ENCODE data around the gene HEY2. TPM values are rescaled to one million over a fixed set of nuclear protein-coding genes. Genes with fewer than 3 reads are reported as not detected.

The HEY2 gene
- total and polyA plus RNA-seq, 8 donors, result 1.3 to 2.9 (median 1.9) TPM

- ATAC-seq, result no peak
- no peak for FAIRE-seq
- Histone ChIP-seq H3K4me1 (peaks cover 5 to 31% (median 19%) of the 10 kb centered on the region in 3 donors), H3K27ac (no peak overlapping the region), H3K27me3 (no peaks in the 10 kb centered on the region), H3K4me3 (no peak overlapping the region), H3K9me3 (no peaks in the 10 kb centered on the region), H3K36me3 (no peaks in the 10 kb centered on the region)
- no peak for DNase-seq
- no peak for TF ChIP-seq CTCF (IDR thresholded peaks at IDR 0.05)
- 77 to 90% methylated on average over 3 of the region's 3 CpGs for WGBS, 2 donors
- intact Hi-C loops (cut with DNase I), result no loop called here
Observed at GRCh38 chr6:125793863-125794262, 44.4 kb downstream of the HEY2 start.

- FAIRE-seq (no peak), ATAC-seq (no peak), DNase-seq (no peak)
- no peaks in the 10 kb centered on the region for H3K27me3 ChIP-seq
- 74 to 77% methylated on average over 5 of the region's 5 CpGs for WGBS, 2 donors
- H3K4me3 ChIP-seq, result no peak overlapping the region
- H3K27ac ChIP-seq, result no peak overlapping the region
- H3K4me1 ChIP-seq, result peaks cover 2 to 25% (median 15%) of the 10 kb centered on the region in 3 donors
- H3K36me3 ChIP-seq, result no peaks in the 10 kb centered on the region
- H3K9me3 ChIP-seq, result no peaks in the 10 kb centered on the region
- intact Hi-C loops (cut with DNase I), result no loop called here
- TF ChIP-seq CTCF (IDR thresholded peaks at IDR 0.05), result no peak
Observed at GRCh38 chr6:125794342-125795137, 45.1 kb downstream of the HEY2 start.

- no peak for TF ChIP-seq CTCF (IDR thresholded peaks at IDR 0.05)
- peaks cover 0 to 21% (median 11%) of the 10 kb centered on the region in 3 donors for H3K4me1 ChIP-seq
- intact Hi-C loops (cut with DNase I), result no loop called here
- no peaks in the 10 kb centered on the region for H3K27me3 ChIP-seq
- WGBS, 2 donors, result 93 to 100% methylated on average over 1 of the region's 1 CpG
- H3K36me3 ChIP-seq, result no peaks in the 10 kb centered on the region
- no peaks in the 10 kb centered on the region for H3K9me3 ChIP-seq
- FAIRE-seq (no peak), DNase-seq (no peak), ATAC-seq (no peak)
- H3K4me3 ChIP-seq, result no peak overlapping the region
- no peak overlapping the region for H3K27ac ChIP-seq
Observed at GRCh38 chr6:125795301-125795700, 45.9 kb downstream of the HEY2 start.

GRCh38 chr6:125797120-125797885 is 47.9 kb downstream of the HEY2 start:
- ATAC-seq (peak in 3 of 4 donors; percentile 13 to 35 (median 25)), DNase-seq (no peak), FAIRE-seq (no peak)
- no peaks in the 10 kb centered on the region for H3K9me3 ChIP-seq
- H3K27ac ChIP-seq, result no peak overlapping the region
- peaks cover 0 to 14% (median 5%) of the 10 kb centered on the region in 3 donors for H3K4me1 ChIP-seq
- H3K4me3 ChIP-seq, result no peak overlapping the region
- no peaks in the 10 kb centered on the region for H3K36me3 ChIP-seq
- intact Hi-C loops (cut with DNase I), result no loop called here
- no peaks in the 10 kb centered on the region for H3K27me3 ChIP-seq
- 73 to 78% methylated on average over 3 of the region's 3 CpGs for WGBS, 2 donors
- no peak for TF ChIP-seq CTCF (IDR thresholded peaks at IDR 0.05)

Data from pancreas (tissue), 10 donors.